Natural killer cell (primary cell): Measurements from ENCODE around the gene CSN2. TPM values are rescaled to one million over a fixed set of nuclear protein-coding genes. Genes with fewer than 3 reads are reported as not detected.

Experiments used
- ATAC-seq, 3 donors: fragments of 150-1000 bp in 2 of 3; fragments of 200-7000 bp in 1 of 3; cut with Tn5 transposase; 1 replicate in 1 of 3; 2 replicates in 2 of 3; pipeline ENCODE4 v1.10.0; 2021; ENCODE audit warnings: mild to moderate bottlenecking in 2 of 3, moderate library complexity in 2 of 3
- DNase-seq, 2 donors: peaks; one replicate each; pipeline versions ENCODE4 v3.0.0 to v3.0.0-alpha.2; 2013 to 2021; ENCODE audit warnings: mixed read lengths in 1 of 2
- H3K27ac ChIP-seq: one replicate; pipeline ENCODE4 v1.5.1; 2013; ENCODE audit warnings: mild to moderate bottlenecking, low read length
- H3K27me3 ChIP-seq: one replicate; pipeline ENCODE4 v1.6.1; 2013; ENCODE audit warnings: low read length; ENCODE audit not compliant: control insufficient read depth, insufficient read depth
- H3K36me3 ChIP-seq: one replicate; pipeline ENCODE4 v1.6.1; 2013; ENCODE audit warnings: low read length; ENCODE audit not compliant: control insufficient read depth, insufficient read depth
- H3K4me1 ChIP-seq: one replicate; pipeline ENCODE4 v1.6.1; 2013; ENCODE audit warnings: low read length; ENCODE audit not compliant: control insufficient read depth, insufficient read depth
- H3K4me3 ChIP-seq: one replicate; pipeline ENCODE4 v1.5.1; 2013; ENCODE audit warnings: low read length
- H3K9me3 ChIP-seq: one replicate; pipeline ENCODE4 v1.6.1; 2013; ENCODE audit warnings: low read length; ENCODE audit not compliant: control insufficient read depth, insufficient read depth
- H3K27ac Mint-ChIP-seq, 2 donors: one replicate each; pipeline ENCODE4 v1.8.0; 2022; ENCODE audit warnings: mild to moderate bottlenecking in 2 of 2, mixed read lengths in 2 of 2, moderate library complexity in 1 of 2
- H3K27me3 Mint-ChIP-seq, 2 donors: one replicate each; pipeline ENCODE4 v1.8.0; 2022; ENCODE audit warnings: low read depth in 2 of 2, mixed read lengths in 2 of 2
- H3K36me3 Mint-ChIP-seq: one replicate; pipeline ENCODE4 v1.8.0; 2022; ENCODE audit warnings: mixed read lengths
- H3K4me1 Mint-ChIP-seq, 2 donors: one replicate each; pipeline ENCODE4 v1.8.0; 2022; ENCODE audit warnings: mixed read lengths in 2 of 2
- H3K4me3 Mint-ChIP-seq: one replicate; pipeline ENCODE4 v1.8.0; 2022; ENCODE audit warnings: mild to moderate bottlenecking, moderate library complexity, mixed read lengths
- H3K9me3 Mint-ChIP-seq, 2 donors: one replicate each; pipeline ENCODE4 v1.8.0; 2022; ENCODE audit warnings: mixed read lengths in 2 of 2
- CTCF ChIP-seq: fragments of 200-600 bp; IDR thresholded peaks from one replicate; pipeline ENCODE4 v1.8.0; 2022; ENCODE audit warnings: antibody characterized with exemption
- WGBS: methylation state at CpG from one replicate; pipeline ENCODE4 v1.1.7; 2013; ENCODE audit warnings: missing lambda C conversion rate; ENCODE audit not compliant: insufficient coverage; 5-methylcytosine and 5-hydroxymethylcytosine counted together
- intact Hi-C: fragments of 100-400 bp; cut with micrococcal nuclease; formaldehyde crosslinking; loops from one replicate; pipeline ENCODE4 v1.14.2; 2022
- total RNA-seq, 4 donors: library from RNA; stranded (reverse); fragments of 120-200 nt in 1 of 4; gene quantifications; one replicate each; pipeline versions ENCODE4 v1.2.3 to v1.2.4, GENCODE V29; 2013 to 2022

The CSN2 gene
- total RNA-seq, 3 donors from 2014 or later (not counting 1 experiment from before 2014, with no cell fraction given), result not detected

GRCh38 chr4:69970071-69970470 lies 4.5 kb upstream of the CSN2 start:
- H3K4me3 Mint-ChIP-seq, result no peak overlapping the region
- H3K4me1 Mint-ChIP-seq, result no peaks in the 10 kb centered on the region
- no peaks in the 10 kb centered on the region for H3K4me1 ChIP-seq
- H3K9me3 ChIP-seq, result no peaks in the 10 kb centered on the region
- H3K27me3 Mint-ChIP-seq, result no peaks in the 10 kb centered on the region
- no peak overlapping the region for H3K4me3 ChIP-seq
- intact Hi-C loops, result no loop called here
- H3K27me3 ChIP-seq, result no peaks in the 10 kb centered on the region
- no peaks in the 10 kb centered on the region for H3K36me3 ChIP-seq
- TF ChIP-seq CTCF, result no peak
- no peaks in the 10 kb centered on the region for H3K9me3 Mint-ChIP-seq
- WGBS, result 14% methylated on average over 1 of the region's 1 CpG
- no peaks in the 10 kb centered on the region for H3K36me3 Mint-ChIP-seq
- H3K27ac Mint-ChIP-seq, result no peak overlapping the region
- ATAC-seq (no peak), DNase-seq (no peak)
- no peak overlapping the region for H3K27ac ChIP-seq

GRCh38 chr4:69957209-69957608 lies 8.3 kb downstream of the CSN2 start:
- intact Hi-C loops, result no loop called here
- Mint-ChIP-seq H3K9me3 (peaks cover 0 to 5% of the 10 kb centered on the region in 2 donors), H3K27ac (no peak overlapping the region), H3K4me1 (no peaks in the 10 kb centered on the region), H3K36me3 (no peaks in the 10 kb centered on the region), H3K27me3 (peaks cover 0 to 3% of the 10 kb centered on the region in 2 donors), H3K4me3 (no peak overlapping the region)
- H3K27me3 ChIP-seq, result no peaks in the 10 kb centered on the region
- no peak overlapping the region for H3K4me3 ChIP-seq
- no peaks in the 10 kb centered on the region for H3K9me3 ChIP-seq
- H3K36me3 ChIP-seq, result no peaks in the 10 kb centered on the region
- no peaks in the 10 kb centered on the region for H3K4me1 ChIP-seq
- DNase-seq (no peak), ATAC-seq (no peak)
- 94% methylated on average over 1 of the region's 1 CpG for WGBS
- no peak overlapping the region for H3K27ac ChIP-seq
- TF ChIP-seq CTCF, result no peak

GRCh38 chr4:69951602-69952001 lies 13.9 kb downstream of the CSN2 start:
- H3K4me3 ChIP-seq, result no peak overlapping the region
- Mint-ChIP-seq H3K36me3 (no peaks in the 10 kb centered on the region), H3K27ac (no peak overlapping the region), H3K4me1 (no peaks in the 10 kb centered on the region), H3K4me3 (no peak overlapping the region), H3K27me3 (no peaks in the 10 kb centered on the region), H3K9me3 (no peaks in the 10 kb centered on the region)
- intact Hi-C loops, result no loop called here
- no peaks in the 10 kb centered on the region for H3K9me3 ChIP-seq
- no peaks in the 10 kb centered on the region for H3K4me1 ChIP-seq
- H3K27me3 ChIP-seq, result no peaks in the 10 kb centered on the region
- no peaks in the 10 kb centered on the region for H3K36me3 ChIP-seq
- no peak for ATAC-seq
- no peak overlapping the region for H3K27ac ChIP-seq
- TF ChIP-seq CTCF, result no peak
- DNase-seq, result no peak
- WGBS, result 81% methylated on average over 2 of the region's 3 CpGs

- Mint-ChIP-seq H3K9me3 (no peaks in the 10 kb centered on the region), H3K27ac (no peak overlapping the region), H3K27me3 (no peaks in the 10 kb centered on the region), H3K4me1 (no peaks in the 10 kb centered on the region), H3K36me3 (no peaks in the 10 kb centered on the region), H3K4me3 (no peak overlapping the region)
- no peaks in the 10 kb centered on the region for H3K9me3 ChIP-seq
- H3K27me3 ChIP-seq, result no peaks in the 10 kb centered on the region
- no peak overlapping the region for H3K27ac ChIP-seq
- H3K36me3 ChIP-seq, result no peaks in the 10 kb centered on the region
- no peaks in the 10 kb centered on the region for H3K4me1 ChIP-seq
- DNase-seq (no peak), ATAC-seq (no peak)
- TF ChIP-seq CTCF, result no peak
- H3K4me3 ChIP-seq, result no peak overlapping the region
- intact Hi-C loops, result no loop called here
Measured at GRCh38 chr4:69936566-69936965, 29.0 kb downstream of the CSN2 start.
